IPS-11a (cell line): ENCODE results near the gene BSG.

Experiments
- H3K4me3 ChIP-seq: one replicate; pipeline ENCODE4 v1.5.1; 2013; ENCODE audit warnings: low read depth, low read length, control low read depth

BSG gene

DNA sequence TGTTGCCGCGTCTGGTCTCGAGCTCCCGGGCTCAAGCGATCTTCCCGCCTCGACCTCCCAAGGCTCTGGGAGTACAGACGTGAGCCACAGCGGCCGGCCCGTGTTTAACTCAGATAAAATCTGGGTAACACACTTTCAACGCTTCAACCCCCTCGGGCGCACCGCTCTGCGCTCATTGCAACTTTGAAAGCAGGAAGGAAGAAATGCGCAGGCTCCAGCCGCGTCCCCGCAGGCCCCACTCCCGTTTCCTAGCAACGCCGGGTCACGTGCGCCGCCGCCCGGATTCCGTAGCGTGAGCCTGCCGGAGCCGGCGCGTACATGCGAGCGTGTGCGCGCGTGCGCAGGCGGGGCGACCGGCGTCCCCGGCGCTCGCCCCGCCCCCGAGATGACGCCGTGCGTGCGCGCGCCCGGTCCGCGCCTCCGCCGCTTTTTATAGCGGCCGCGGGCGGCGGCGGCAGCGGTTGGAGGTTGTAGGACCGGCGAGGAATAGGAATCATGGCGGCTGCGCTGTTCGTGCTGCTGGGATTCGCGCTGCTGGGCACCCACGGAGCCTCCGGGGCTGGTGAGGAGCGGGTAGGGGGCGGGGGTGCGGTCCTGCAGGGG is at the start of gene BSG:
Gene BSG, plus strand, starts transcription at position 457 of the 603 bp plus-strand sequence. Its CDS starts 39 bp downstream, at position 496.
- H3K4me3 ChIP-seq = peak within 1 kb of the TSS; percentile 94

DNA sequence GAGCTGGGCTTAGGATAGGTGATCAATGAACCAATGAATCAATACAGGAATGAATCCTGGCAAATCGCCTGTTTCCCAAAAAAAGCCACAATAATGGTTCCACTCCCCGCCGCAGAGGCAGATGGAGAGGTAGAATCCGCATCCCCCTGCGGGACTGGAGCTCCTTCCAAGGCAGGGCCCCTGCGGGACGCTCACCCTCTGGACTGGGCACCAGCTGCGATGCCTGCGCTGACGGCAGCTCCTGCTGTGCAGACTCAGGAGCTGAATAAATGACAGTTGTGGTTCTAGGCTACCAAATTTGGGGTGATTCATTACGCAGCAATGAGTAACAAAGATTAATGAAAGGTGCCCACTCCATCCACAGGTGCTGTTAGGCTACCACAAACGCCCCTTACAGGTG is 49.7 kb upstream of the BSG start:
- no peak overlapping the region for H3K4me3 ChIP-seq

DNA sequence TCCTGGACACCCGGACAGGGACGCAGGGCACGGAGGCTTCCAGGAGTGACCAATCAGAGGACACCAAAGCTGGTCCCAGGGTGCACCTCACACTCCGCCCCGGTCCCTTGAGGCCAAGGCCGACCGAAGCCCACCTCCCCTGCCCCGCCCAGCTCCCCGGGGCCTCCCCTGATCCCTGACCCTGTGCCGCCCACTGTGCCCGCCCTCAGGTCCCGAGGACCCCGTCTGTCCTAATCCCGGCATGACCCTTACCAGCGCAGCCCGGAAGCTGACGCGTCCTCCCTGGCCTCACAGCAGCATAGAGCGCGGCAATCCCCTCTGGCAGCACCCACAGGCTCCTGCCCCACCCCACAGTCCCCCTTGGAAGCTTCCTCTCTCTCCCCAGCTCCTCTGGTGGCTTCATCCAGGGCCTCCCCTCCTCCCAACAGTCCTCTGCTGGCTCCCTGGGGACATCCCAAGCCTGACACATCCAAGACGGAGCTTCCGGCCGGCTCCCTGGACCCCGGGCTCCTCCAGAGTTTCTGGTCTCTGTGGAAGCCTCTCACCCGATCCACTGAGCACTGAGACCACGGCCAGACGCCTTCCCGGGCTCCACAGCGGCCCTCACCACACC is 48.2 kb upstream of the BSG start:
- H3K4me3 ChIP-seq = no peak overlapping the region

DNA sequence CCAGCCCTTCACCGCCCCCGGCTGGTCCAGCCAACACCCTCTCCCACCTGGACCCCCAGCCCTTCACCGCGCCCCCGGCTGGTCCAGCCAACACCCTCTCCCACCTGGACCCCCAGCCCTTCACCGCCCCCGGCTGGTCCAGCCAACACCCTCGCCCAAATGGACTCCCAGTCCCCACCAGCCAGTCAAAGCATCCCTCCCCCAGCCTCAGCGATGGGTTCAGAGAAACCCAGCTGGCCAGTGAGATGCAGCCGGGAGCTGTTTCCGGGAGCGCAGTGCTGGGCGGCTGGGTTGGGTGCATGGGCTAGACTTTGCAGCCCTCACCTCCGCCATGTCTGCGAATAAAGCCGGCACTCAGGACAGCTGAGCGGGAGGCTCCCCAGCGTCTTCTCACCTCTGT is 47.4 kb upstream of the BSG start:
- no peak overlapping the region for H3K4me3 ChIP-seq

DNA sequence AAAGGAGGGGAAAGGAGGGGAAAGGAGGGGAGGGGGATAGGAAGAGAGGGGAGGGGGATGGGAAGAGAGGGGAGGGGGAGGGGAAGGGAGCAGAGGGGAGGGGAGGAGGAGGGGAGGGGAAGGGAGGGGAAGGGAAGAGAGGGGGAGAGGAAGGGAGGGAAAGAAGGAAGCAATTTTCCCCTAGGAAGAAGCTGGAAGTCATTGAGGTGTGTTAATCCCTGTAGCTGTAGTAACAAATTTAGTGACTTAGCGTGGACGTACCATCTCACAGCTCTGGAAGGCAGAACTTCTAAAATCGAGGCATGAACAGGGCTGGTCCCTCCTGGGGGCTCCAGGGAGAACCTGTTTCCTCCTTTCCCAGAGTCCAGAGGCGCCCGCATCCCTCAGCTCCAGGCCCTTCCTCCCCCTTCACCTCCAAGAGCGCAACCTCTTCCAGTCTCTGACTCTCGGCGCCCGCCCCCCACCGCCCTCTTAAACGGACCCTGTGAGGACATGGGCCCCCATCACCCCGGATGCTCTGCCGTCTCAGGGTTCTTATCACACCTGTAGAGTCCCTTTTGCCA is 46.5 kb upstream of the BSG start:
- H3K4me3 ChIP-seq = no peak overlapping the region

DNA sequence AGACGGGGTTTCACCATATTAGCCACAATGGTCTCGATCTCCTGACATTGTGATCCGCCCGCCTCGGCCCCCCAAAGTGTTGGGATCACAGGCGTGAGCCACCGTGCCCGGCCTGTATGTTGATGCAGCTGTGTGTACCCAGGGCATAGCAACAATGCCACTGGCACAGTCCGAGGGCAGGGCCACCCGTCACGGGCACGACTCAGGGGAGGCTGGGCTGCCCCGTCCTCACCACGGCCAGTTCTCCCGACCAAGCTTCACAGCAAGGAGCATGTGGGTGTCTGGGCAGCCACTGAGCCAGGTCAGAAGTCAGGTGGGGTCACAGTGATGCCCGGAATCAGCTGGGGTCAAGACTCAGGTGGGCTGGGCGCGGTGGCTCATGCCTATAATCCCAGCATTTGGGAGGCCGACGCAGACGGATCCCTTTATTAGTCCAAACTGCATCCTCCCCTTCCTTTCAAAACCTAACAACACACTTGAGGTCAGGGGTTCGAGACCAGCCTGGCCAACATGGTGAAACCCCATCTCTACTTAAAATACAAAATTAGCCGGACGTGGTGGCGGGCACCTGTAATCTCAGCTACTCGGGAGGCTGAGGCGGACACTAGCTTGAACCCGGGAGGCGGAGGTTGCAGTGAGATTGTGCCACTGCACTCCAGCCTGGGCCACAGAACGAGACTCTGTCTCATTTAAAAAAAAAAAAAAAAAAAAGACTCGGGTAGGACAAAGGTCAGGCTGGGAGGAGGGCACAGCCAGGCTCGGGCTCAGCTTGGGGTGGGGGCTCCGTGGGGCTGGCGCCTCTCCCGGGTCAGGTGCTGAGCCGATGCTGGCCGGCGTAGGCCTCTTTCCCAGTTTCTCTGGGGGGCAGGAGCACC is 42.0 kb upstream of the BSG start:
- peak overlapping the region; percentile 72 for H3K4me3 ChIP-seq

DNA sequence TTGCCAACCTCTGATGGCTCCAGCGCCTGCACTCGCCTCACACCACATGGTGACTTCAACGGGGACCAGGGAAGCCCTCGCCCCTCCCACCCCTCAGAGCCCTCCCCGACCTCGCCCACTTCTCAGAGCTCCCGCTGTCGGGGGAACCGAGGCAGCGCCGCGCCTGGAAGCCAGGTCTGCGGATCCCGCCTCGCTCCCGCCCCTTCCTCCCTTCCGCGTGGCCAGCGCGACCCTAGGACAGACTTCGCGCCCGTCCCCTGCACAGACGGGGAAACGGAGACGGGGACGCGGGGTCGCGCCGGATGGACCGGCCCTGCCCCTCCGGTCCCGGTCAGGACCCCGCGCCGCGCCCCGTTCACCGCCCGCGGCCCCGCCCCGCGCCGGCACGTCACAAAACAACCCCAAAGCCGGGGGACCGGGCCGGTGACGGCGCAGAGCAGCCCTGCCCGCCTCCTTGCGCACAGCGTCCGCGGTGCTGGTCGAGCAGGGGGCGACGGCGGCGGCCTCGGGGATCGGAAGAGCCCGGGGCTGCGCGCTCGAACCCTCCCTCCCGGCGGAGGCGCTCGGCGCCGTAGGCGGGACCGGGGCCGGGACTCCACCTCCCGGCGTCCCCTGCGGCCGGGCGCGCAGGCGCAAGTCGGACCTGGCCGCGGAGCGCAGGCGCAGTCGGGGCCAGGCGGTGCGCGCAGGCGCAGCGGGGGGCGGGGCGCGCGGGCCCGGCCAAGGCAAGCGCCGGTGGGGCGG is 41.2 kb upstream of the BSG start:
- peak overlapping the region; percentile 72 for H3K4me3 ChIP-seq

DNA sequence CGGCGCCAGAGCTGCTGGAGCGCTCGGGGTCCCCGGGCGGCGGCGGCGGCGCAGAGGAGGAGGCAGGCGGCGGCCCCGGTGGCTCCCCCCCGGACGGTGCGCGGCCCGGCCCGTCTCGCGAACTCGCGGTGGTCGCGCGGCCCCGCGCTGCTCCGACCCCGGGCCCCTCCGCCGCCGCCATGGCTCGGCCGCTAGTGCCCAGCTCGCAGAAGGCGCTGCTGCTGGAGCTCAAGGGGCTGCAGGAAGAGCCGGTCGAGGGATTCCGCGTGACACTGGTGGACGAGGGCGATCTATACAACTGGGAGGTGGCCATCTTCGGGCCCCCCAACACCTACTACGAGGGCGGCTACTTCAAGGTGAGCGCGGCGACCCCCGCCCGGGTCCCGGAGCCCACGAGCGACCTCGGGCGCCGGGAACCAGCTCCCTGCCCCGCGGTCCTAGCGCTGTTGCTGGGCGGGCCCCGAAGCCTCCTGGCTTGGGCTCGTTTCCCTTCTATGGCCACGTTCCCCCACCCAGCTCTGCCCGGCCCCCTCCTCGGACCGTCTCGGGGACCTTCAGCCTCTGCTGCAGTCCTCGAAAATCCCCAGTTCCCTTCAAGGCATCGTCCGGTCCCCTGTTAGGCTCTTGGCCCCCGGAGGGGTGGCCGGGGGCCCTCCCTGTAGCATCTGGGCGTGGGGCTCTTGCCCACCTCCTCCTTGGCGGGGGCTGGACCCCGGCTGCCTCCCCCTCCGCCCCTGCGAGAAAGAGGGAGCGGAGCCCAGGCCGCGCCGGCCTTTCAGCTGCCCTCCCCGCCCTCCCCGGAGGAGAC is 40.4 kb upstream of the BSG start, which contains the start of gene CDC34:
Gene CDC34, plus strand, starts transcription at position 8 of the 808 bp plus-strand sequence. Its CDS starts 172 bp downstream, at position 180.
- H3K4me3 ChIP-seq = peak within 1 kb of the TSS; percentile 83

DNA sequence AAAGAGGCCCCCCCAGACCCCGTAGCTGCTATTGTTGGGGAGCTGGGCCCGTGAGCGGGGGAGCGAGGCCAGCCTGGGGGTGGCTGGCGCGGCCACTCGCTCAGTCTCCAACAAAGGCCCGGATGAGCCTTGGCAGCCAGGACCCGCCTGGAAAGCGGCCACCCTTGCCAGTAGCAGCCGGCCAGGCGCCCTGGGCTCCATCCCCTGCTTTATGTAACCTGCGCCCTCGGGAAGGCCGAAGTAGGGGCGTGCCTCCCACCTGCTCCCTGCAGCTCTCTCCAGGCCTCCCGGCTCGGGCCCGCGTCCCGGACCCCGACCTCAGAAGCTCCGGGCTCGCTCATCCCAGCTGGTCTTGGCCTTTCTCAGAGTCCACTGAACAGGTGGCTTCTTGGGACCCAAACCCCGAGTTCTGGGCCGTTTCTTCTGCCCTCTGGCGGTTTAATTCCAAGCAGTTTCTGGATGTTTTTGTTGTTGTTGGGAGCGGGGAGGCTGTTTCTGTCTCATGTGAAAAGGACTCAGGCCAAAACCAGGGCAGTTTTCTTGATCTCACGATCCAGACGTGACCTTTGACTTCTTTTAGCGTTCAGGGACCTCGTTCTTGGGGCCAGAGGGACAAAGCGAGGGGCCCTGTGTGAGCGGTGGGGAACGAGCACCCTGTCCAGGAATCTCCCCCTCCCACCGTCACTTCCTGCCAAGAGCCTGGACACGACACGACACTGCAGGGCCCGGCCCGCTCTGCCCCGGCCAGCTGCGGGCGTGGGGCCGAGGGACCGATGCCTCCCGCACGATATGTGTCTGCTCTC is 39.6 kb upstream of the BSG start:
- peak overlapping the region; percentile 83 for H3K4me3 ChIP-seq

DNA sequence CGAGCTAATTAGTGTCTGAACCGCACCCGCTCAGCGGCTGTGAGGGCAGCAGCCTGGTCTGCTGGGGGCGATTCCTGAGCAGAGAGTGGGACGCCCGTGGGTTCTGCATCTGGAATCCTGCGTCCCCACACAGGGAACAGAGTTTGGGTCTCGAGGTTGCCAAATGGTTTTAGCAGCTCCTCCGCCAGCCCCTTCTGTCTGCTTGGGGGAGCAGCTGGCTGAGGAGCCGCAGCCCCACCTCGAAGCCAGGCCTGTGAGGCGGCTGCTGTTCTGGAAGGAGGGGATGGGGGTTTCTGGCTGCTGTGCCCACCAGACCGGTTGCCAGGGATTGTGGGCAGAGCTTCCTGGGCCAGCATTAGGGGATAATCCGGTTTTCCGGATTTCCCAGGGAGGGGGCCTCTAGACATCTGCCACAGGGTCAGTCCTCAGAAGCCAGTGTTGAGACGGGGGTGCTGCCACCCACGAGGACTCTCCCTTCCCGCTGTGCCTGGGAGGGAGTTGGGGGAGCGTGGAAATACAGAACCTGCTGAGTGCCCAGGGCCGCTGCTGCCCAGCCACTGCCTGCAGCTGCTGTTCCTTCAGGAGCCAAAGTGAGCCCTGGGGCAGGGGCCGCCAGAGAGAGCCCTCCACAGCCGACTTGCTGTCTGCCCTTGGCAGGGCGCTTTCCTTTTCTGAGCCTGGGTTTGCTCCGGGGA is 38.9 kb upstream of the BSG start:
- peak overlapping the region; percentile 83 for H3K4me3 ChIP-seq

DNA sequence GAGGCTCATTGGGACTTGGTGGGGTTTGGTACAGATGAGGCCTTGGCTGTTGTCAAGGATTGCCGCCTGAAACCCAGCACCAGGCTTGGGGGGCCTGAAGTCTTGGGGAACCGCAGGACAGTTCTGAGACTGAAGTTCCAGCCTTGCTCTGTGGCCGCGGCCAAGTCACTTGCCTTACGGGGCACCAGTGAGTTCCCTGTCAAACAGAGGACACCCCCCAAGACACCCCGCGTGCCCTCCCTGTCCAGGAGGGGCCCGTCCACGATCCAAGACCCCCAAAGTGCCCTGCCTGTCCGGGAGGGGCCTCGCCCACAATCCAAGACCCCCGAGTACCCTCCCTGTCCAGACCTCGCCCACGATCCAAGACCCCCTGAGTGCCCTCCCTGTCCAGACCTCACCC is 38.3 kb upstream of the BSG start:
- H3K4me3 ChIP-seq = no peak overlapping the region

DNA sequence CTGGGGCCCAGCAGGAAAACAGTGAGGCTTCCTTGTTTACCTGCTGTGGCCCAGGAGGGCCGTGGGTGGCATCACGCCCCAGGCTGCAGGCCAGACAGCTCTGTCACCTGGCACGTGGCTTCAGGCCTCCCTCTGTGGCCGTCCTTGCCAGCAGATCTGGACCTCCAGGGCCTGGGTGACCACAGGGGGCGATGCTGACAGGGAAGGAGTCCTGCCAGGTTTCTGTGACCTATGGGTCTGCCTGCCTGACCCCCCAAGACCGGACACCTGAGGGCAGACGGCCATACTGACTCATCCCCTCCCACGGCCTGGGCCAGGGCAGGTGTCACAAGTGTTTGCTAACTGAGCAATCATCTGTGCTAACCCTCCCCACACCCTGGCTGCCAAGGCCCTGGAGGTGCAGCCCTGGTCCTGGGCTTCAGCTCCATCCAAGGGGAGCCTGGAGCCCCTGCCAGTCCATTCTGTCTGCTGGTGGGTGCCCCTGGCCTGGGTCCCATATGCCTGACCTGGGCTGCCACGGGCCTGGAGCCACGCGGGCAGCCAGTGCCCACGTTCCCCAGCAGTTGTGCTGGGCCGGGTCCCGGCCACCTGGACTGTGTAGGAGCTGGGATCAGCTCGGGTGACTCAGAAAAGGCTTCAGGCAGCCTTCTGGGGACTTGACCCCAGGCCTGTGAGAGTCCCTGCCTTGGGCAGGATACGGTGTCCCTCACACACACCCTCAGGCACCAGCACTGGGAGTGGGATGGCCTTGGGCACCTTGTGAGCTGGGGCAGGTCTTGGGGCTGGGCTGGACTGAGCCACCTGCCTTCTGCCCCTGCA is 37.2 kb upstream of the BSG start:
- no peak overlapping the region for H3K4me3 ChIP-seq

DNA sequence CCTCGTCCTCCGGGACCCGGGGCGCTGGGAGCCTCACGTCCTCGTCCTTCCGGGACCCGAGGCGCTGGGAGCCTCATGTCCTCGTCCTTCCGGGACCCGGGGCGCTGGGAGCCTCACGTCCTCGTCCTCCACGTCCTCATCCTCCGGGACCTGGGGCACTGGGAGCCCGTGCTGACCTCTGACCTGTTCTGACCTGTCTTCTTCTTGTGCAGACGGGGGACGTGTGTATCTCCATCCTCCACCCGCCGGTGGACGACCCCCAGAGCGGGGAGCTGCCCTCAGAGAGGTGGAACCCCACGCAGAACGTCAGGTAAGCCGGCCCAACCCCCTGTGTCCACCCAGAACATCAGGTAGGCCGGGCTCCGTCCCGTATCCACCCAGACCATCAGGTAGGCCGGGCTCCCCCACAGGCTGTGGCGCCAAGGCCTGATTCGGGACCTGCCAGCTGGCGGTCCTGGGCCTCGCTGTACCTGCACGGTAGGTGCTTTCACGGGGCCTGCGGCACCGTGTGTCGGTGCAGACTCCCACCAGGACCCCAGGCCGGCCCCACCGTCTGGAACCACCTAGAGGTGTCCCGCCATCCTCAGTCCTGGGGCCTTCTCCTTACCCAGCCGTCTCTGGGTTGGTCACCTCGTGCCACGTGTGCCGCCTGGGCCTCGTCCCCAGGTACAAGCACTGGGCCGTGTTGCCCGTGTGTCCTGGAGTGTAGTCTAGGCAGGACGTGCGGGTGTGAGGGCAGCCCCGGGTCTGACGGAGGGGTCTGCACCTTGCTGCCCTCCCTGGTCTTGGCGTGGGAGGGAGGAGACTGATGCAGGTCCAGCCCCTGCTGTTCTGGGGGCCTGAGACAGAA is 36.1 kb upstream of the BSG start:
- H3K4me3 ChIP-seq = no peak overlapping the region

DNA sequence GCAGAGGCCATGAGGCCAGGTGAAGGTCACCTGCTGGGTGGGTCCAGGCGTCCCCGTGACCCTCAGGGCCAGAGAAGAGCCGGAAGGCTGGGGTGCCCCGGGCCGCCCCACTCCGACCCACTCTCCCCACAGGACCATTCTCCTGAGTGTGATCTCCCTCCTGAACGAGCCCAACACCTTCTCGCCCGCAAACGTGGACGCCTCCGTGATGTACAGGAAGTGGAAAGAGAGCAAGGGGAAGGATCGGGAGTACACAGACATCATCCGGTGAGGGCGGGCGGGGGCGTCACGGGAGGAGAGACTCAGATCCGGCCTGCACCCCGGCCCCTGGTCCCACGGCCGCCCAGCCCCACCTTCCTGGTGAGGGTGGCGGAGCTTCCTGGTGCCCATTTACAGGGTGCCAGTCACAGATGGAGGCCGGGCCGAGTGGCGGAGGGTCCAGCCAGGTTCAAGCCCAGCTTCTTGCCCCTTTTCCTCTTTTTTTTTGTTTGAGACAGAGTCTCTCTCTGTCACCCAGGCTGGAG is 35.5 kb upstream of the BSG start:
- no peak overlapping the region for H3K4me3 ChIP-seq

DNA sequence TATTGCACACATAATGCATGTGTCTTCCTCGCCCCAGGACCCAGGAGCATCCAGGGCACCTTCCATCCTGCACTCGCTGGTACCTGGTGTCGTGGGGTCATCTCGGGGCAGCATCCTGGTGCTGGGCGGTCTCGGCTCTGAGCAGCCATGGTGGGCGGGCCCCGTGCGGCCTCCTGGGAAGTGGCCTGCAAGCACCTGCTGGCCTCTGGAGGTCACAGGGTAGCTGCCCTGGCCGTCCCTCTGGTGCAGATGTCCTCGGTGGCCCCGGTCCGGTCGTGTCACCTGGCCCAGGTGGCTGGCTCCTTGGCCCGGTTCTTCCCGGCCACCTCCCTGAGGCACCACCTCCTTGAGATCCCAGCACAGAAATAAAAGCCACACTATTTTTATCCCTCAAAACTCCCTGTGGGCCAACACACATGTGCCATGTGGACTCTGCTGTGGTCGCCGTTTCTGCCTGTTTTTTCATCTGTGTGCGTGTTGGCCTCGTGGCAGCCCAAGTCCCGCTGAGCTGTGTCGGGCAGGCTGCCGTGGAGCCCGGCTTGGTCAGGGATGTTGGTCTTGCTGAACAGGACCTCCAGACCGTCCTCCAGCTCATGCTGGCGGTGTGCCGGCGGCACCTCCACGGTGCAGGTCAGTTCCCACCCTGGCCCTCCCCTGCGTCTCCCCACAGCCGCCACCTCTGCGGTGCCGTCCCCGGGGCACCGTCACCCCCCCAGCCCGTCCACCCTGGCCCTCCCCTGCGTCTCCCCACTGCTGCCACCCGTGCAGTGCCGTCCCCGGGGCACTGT is 33.6 kb upstream of the BSG start:
- H3K4me3 ChIP-seq = no peak overlapping the region
